DLD1 (cell line): ENCODE data around the gene SLC23A2.

Experiments used
- in situ Hi-C: cut with HindIII; loops from 2 replicates; pipeline ENCODE4 v1.10.0; 2017; ENCODE audit warnings: low sequenced_read_pairs

The SLC23A2 gene

DNA sequence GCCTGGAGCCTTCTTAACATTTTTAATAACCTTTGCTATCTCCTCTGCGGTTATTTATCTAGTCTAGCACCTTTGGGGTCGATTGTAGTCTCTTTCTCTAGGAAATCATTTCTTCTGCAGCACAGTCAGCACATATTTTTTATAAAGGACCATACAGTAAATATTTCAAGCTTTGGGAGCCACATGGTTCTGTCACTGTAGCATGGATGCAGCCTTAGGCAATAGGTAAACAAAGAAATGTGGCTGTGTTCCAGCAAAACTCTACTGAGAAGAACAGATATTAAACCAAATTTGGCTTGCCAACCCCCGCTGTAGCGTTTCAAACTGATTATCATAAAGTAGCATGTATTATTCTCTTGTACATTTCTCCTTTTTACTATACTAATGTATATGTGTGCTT is 95.7 kb downstream of the SLC23A2 start:
- in situ Hi-C loops, result no loop called here

DNA sequence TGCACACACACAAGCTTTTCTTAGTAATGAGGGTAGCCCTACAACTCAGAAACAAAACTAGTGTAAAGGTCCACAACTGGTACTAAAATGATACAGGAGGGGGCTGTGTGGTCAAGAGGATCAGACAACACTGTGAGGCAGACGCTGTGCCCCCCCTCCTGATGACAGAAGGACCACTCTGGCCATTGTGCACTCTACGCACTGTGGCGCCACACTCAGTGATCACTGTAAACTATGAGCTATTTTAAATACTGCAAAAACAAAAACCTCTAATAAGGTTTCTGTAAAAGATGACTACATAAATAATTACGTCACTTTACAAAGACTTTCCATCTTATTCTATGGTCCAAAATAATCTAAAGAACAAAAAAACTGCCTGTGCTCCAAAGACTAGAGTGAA is 96.1 kb downstream of the SLC23A2 start:
- in situ Hi-C loops, result no loop called here

DNA sequence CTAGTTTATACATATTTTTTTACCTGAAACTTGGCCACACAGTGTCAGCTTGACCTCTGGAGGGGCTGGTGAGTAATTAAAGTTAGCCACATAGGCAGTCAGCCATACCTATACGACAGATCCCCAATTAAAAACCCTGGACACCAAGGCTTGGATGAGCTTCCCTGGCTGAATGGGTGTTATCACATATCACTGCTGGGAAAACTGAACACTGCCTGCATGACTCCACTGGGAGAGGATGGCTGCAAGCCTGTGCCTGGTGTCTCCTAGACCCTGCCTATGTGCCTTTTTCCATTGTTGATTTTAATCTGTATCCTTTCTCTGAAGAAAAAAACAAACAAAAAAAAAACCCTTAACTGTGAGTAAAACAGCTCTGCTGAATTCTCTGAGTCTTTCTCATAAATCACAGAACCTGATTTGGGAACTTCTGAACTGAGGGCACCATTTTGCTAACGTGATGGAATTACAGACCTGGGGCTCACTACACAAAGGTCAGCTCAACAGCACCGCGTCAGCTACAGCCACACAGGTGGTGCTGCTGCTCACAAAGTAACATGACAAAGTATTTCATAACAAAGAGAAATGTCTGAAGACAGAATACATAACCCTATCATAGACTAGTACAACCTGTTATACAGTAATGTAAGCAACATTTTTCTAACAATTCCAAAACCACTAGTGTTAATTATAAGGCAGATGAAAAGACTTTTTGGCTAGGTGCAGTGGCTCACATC is 97.0 kb downstream of the SLC23A2 start:
- in situ Hi-C loops, result no loop called here

DNA sequence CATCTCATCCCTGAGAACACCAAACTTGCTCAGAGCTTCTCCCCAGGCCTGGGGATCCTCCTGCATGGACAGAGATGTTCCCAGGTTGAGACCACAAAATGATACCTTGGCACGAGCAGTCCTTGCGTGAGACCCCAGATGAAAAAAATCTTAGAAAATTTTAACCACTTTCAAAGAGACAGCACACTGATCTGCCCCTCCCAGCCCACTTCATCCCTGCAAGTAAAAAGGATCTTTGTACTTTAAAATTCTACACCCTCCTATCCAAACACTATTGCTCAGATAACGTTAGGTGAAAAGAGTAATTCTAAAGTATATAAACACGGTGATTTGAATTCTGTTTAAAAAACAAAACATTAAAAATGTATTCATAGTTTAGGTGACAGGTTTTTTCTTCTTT is 98.5 kb downstream of the SLC23A2 start:
- in situ Hi-C loops, result no loop called here

DNA sequence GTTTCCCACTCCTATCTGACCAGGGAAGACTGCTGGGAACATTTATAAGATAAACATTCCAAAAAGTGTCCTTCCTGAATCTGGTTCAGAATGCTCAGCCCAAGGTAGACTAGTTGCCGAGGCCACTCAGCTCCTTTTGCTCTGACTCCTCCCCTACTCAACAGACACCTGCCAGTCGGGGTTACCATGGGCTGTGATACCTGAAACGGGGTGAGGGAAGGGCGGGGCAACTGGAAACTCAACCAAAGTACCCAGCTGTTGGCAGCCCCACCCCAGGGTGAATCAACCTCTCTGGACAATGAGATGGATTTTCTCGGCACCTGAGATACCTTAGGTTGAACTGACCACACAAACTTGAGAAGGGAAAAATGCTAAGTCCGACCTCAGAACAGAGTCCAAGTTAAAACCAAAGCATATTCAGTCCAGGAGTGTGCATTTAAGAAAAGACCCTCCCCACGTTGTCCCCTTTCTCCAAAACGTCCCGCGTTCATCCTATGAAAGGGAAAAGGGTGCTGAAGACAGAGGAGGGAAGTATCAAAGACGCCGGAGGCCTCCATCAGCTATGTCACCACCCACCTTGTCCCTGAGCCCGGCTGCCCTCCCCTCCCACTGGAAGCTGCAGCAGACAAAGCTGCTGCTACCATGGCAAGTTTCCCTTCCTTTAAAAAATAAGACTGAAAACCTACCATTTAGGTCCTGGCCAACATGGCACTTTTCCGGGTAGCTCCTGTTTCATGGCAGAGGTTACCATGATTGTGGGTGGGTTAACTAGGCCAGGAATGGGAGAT is 100.1 kb downstream of the SLC23A2 start:
- in situ Hi-C loops, result no loop called here

DNA sequence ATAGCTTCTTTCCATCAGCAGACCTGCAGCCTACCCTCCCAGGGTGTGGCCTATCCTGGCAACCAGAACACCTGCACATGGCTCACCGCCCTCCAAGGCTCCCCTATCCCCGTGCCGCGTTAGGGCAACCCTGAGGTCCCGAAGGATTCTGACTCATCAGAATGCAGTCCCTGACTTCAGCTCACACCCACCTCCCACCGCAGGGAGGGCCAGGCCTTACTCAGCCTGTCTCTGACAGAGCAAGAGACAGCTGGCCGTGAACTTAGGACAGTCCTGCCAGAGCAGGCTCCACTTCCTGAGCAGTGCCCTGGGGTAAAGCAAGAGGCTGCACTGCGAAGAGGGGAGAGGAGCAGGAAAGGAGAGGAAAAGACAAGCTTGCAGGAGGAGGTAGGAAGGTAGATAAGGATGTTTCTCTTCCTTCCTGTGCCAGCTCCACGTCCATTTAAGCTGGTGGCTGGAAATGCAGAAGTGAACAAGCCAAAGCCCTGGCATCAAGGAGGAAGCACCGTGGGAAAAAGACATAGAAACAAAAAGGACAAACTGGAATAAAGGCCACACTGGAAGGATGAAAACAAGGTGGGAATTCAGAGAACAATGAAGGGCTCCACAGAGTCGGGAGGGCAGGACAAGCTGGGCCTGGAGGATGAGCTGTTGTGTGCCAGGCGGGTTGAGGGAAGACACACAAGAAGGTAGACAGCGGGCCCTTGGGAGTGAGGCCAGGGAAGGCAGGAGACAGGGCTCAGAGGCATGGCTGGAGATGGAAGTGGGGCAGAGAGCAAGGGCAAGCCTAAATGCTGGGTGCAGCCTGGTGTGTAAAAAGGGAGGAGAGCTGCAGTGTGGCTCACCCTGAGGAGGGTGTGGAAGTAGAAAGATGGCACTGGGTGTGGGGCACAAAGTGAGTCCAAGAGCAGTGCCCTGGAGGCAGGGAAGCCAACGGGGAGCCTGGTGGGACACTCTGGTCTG is 102.7 kb downstream of the SLC23A2 start:
- in situ Hi-C loops, result no loop called here

DNA sequence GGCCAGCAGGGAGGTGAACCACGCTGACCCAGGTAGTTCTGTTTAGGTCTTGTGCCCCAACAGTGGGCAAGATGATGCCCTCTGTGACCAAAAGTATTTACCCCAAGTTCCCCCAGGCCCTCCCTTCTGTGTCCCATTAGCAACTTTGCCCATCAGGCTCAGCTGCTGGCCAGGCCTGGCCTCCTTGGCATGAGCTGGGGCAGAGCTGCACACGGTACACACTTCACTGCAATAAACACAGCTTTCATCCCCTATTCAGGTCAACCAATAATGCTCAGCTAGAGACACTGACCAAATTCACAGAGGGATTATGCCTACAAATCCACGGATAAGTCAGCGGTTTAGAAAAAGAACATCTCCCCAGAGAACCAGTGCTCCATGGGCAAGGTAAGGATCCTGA is 103.7 kb downstream of the SLC23A2 start:
- in situ Hi-C loops, result no loop called here

DNA sequence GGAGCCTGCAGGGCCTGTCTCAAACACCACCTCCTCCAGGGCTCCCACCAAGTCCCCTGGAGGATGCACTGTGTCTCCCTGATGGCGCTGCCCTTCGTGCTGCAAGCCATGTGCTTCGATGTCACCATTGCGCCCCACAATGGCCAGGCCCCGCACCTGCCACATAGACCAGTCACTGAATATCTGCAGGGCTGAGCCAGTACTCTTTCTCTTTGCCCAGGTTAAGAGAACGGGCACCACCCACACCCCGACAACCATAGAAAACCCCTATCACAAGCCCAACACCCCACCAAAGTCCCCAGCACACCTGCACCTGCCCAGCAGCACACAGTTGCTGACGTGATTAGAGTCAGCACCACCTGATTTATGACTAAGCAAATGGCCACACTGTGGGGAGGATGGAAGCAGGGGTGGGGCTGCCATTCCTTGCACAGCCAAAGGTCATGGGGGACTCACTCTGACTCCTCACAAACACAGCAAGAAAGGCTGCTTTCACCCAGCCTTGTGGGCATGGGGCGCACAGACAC is 104.3 kb downstream of the SLC23A2 start:
- in situ Hi-C loops, result no loop called here

DNA sequence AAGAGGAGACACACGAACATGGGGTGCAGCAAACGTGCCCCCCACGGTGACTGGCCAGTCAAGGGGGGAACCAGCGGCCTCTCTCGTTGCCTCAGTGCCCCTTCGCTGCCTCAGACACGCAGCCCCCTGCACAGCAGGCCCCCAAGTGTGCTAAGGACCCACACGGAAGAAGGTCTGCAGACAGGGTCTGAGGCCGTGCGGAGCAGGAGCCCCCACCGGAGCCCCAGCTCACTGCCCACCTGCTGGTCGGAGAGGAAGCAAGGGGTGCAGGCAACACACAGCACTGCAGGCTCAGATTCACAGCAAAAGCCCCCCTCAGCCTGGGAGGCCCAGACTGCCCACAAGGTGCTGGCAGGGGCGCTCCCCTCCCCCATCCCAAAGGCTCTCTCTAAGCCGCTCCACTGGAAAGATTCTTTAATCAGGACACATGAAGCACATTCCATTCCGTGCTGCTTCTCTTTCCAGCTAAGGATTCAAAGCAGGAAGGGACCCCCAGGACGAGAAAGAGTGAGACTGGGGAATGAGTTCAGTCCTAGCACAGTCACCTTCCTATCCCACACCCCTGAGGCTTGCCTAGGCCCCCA is 105.1 kb downstream of the SLC23A2 start:
- in situ Hi-C loops, result no loop called here

DNA sequence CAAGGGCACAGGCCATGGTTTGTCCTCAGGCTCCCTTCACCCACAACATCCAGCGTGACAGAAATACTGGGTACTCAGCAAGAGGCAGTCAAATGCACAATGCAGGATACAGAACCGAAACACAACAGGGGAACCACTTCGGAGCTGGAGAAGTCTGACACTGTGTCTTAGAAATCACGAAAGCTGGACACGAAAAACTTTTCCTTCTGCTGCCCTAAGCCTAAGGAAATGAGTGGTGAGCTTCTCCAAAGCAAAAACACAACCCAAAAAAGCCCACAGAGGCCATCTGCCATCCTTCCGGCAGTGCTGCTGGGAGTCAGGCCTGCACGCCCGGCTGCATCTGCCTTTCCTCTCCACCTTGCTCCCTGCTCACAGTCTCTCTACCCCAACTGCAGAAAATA is 106.3 kb downstream of the SLC23A2 start:
- in situ Hi-C loops, result no loop called here

DNA sequence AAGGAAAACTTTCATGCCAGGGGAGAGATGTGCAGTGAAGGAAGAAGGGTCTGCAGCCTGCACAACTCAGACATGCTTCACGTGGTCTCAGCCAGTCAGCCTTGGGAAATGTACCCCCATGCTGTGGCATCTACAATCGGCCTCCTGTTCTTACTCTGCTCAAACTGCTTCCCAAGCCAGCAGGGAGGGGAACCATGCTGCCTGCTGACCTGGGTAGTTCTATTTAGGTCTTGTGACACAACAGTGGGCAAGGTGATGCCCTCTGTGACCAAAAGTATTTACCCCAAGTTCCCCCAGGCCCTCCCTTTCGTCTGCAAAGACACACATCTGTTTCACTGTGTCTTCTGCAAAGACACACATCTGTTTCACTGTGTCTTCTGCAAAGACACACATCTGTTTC is 106.9 kb downstream of the SLC23A2 start:
- in situ Hi-C loops, result no loop called here

DNA sequence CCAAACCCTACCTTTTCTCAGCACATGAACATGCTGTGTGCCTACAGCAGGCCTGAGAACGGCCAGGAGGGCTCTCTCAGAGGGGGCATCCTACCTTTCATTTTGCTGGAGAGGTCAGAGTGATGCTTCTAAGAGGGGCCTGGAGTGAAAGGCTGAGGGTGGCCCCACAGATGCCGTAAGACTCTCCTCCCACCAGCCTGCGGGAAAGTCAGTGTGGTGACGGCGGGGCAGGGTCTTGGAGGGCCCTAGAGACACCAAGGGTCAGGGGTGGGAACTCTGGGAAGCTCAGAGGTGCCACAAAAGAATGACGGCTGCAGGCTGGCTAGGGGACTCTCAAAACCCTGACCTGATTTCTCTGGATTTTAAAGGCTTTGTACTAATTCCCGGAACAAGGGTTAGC is 107.6 kb downstream of the SLC23A2 start:
- in situ Hi-C loops, result no loop called here

DNA sequence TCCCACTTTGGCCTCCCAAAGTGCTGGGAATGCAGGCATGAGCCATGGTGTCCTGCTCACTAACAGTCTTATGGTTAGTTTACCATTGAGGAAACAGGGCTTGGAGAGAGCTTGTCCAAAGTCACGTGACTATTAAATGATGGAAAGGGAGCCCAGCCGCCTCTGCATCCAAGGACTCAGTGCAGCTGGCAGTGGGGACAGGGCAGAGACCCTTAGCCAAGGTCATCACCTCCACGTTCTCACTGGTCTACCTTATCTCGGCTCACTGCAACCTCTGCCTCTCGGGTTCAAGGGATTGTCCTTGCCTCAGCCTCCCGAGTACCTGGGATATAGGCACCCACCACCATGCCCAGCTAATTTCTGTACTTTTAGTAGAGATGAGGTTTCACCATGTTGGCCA is 109.3 kb downstream of the SLC23A2 start:
- in situ Hi-C loops, result no loop called here

DNA sequence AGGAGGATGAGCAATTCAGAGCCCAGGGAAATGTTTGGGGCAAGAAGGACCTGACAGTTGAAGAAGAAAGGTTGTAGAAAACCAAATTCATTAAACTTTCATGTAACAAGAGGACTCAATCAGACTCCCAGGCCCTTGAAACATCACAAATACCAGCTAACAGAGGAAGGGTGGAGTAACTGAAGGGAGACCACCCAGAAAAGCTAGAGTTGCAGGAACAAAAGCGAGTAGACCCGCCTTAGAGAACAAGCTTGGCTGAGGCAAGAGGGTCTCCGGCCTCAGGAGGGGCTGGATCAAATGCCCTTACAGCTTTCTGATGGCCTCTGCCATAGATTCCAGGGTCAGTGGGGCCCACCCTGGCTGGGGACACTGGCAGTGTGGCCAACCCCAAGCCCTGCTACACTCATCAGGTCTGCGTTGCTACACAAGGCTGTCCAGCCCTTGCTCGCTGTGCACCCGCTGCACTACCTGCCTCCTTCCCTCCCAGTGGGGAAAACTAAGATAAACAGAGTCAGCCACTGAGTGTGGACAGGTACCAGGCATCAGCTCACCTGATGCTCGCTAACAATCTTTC is 110.0 kb downstream of the SLC23A2 start:
- in situ Hi-C loops, result no loop called here

DNA sequence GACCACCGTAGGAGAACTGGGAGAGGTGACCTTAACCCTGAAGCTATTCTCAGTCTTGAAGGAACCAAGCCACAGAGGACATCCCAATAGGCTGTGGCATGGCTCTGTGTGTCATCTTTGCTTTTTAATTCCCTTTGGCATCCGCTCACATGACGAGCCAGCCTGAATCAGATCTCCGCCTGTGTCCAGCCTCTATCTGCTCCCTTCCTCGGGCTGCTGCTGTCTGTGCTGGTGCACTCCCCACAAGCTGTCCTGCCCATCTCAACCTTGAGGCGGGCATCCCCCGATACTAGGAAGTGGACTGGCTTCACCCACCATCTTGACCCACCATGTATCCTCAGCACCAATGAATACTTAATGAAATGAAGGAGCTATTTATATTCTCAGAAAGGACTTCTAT is 111.9 kb downstream of the SLC23A2 start:
- in situ Hi-C loops, result no loop called here

DNA sequence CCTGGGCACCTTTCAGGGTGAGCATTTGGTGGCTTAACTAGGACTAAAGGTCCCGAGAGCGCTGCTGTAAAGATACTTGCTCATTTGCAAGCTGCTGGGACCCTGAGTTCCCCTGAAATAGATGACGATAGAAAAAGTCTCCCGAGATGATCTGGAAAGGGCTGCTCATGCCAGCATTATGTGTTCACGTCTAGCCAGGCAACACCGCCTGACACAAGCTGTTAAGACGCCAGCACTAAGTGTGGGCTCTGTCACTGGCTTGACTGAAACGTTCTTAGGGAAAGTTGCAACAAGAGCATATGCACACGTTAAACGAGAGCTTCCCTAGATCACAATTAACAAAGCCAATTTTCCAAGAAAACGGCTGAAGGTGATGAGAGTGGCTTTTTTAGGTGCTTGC is 113.7 kb downstream of the SLC23A2 start:
- in situ Hi-C loops, result no loop called here

DNA sequence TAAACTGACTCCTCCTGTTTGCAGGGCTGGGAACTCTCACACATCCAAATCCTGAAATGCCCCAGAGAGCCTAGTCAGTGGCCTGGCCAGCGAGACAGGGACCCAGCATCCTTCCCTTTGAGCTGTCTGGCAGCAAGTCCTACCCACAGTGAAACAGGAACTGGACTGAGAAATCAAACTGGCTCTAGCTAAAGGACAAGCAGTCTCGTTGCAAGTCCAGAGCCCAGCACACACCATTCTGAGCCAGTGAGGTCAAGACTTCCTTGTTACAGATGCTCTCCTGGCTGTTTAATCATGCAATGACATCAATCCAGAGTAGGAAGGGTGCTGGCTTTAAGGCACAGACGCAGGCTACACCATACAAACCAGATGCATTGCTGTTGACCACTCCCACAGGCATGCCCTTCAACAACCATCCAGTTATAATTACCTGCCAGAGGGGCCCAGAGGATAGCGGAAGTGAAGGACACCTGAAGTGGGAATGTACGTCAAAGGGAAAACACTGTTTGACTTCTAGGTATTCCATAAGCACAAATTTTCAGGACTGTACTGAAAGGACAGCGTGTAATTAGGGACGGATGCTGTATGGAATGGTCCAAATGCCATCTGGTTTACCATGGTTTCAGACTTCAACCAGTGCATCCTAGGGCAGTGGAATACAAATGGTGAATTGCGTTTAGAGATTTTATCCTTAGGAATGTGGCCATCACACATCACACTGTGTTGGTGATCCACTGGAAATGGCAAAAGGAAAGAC is 114.4 kb downstream of the SLC23A2 start:
- in situ Hi-C loops, result no loop called here

DNA sequence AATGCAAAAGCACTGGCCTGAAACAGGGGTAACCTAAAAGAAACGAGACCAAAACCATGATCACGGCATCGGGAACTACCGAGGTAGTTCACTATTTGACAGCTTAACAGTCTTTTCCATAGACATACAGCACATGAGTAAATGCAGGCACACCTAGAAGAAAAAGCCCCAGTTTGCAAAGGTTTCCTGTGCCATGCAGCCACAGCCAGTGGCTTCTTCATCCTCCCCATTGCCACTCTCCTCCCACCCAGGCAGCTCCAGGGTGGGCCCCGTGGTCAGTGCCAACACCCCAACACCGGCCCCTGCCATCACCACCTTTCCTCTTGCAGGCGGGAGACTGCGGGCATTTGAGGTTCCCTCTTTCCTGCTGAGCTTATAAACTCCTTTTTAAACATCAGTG is 115.4 kb downstream of the SLC23A2 start:
- in situ Hi-C loops, result no loop called here

DNA sequence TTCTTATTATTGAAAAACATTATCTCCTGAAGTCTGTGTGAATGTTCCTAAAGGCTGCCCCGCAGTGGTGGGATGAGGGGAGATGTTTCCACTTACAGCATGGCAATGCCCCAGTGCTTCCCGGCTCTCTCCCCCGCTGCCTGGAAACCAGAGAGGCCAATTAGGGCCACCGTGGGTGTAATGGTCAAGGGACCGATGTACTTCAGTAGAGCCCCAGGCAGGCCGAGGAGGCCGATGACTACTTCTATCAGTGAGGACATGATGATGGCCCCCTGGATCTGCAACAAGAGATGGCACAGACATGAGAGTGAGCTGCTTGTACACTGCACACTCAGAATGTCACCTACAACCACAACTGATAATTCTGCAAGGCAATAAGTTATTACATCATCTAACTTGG is 117.8 kb downstream of the SLC23A2 start:
- in situ Hi-C loops, result no loop called here

DNA sequence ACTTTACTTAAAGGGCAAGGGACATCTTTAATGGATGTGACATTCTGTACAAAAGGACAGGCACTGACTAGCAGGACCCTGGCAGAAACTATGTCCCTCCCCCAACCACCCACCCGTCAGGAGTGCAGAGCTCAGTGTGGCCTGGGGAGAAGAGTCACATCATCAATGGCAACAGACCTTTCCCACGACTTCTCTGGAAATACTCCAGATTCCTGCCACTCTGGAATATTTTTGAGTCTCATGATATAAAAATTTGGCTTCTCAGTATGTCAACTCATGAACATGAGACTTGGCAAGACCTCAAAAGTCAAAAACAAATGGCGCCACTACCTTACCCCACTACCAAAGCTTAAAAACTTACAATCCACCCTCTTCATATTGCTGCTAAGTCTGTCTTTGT is 118.3 kb downstream of the SLC23A2 start:
- in situ Hi-C loops, result no loop called here
